Measurements from ENCODE around the gene PACSIN2.
"Not testable (repeated sequence)": the region's sequence is repeated elsewhere in the genome, so short reads cannot be mapped to it uniquely, and the experiment has no call there.

PACSIN2 gene

GRCh38 chr22:43011079-43011478 lies 3.9 kb downstream of the PACSIN2 start:
- DNase-seq (ENCODE audit: low read depth, low spot score): no peak

- DNase-seq (ENCODE audit: low read depth, low spot score): no peak
Observed at GRCh38 chr22:43009444-43009843, 5.5 kb downstream of the PACSIN2 start.

GRCh38 chr22:43008921-43009320 lies 6.0 kb downstream of the PACSIN2 start:
- DNase-seq (ENCODE audit: low read depth, low spot score): no peak

- DNase-seq (ENCODE audit: low read depth, low spot score): no peak
Observed at GRCh38 chr22:43008509-43008908, 6.4 kb downstream of the PACSIN2 start.

- DNase-seq (ENCODE audit: low read depth, low spot score): no peak
Observed at GRCh38 chr22:43007519-43008102, 7.3 kb downstream of the PACSIN2 start.

DNA sequence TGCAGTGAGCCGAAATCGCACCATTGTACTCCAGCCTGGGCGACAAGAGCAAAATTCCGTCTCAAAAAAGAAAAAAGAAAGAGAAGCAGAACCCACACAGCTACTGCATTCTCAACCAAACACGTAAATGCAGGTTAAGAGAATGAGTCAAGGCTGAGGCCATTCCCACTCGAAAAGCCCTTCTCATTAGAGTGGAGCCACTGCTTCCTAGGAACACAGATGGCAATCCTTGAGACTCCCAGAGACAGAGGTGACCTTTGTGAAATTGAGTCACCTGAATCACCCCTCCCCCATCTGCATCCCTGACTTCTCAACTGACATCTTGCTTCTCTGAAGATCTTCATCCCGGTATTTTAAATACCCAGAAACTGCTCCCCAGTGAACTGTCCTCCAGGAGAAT lies 8.2 kb downstream of the PACSIN2 start:
- no peak for DNase-seq (ENCODE audit: low read depth, low spot score)

GRCh38 chr22:43006016-43006505 lies 8.9 kb downstream of the PACSIN2 start:
- DNase-seq (ENCODE audit: low read depth, low spot score): no peak

DNA sequence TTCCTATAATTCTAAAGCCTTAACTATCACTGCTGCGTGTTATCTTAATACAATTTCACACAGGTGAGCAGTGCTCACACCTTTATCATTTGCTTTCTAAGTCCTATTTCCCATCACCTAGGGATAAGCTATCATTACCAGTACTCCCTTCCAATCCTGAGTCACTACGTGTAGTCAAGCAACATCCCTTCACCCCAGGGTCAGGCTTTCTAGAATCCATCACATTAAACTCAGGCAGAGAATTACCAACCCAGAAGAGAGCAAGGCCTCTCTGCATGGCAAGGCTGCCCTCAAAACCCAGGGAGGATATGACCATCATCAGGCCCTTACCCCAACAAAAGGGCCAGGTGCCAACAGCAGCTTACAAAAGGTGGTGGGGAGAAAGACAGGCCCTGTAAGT lies 9.8 kb downstream of the PACSIN2 start:
- DNase-seq (ENCODE audit: low read depth, low spot score): no peak

DNA sequence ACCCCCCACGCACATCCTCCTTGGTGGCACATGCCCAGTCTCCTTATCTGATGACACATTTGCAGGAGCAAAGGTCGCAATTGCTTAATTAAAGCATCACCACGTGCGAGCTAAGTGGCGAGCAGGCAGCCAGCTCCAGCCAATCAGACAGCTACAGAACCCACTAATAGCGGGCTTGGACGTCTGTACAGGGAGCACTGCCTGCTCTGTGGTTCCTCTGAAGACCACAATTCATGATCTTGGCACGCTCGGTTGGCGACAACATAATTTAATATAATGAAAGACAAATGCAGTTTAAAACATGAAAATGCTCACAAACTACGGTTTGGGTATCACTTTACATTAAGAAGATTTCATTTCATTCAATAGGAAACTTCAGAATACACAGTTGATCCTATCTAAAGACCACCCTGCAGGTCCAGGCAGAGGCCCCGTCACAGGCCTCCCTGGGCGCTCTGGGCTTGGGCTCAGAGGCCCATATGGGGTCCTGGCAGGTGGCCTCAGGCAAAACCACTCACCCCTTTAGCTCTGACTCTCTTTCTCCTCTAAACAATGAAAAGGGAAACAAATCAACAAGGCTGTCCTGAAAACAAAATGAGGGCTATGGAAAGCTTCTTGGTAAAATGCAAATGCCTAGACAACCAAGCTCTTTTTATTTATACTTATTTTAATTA lies 10.4 kb downstream of the PACSIN2 start:
- no peak for DNase-seq (ENCODE audit: low read depth, low spot score)

GRCh38 chr22:43002202-43002586 lies 12.8 kb downstream of the PACSIN2 start:
- DNase-seq (ENCODE audit: low read depth, low spot score): no peak

DNA sequence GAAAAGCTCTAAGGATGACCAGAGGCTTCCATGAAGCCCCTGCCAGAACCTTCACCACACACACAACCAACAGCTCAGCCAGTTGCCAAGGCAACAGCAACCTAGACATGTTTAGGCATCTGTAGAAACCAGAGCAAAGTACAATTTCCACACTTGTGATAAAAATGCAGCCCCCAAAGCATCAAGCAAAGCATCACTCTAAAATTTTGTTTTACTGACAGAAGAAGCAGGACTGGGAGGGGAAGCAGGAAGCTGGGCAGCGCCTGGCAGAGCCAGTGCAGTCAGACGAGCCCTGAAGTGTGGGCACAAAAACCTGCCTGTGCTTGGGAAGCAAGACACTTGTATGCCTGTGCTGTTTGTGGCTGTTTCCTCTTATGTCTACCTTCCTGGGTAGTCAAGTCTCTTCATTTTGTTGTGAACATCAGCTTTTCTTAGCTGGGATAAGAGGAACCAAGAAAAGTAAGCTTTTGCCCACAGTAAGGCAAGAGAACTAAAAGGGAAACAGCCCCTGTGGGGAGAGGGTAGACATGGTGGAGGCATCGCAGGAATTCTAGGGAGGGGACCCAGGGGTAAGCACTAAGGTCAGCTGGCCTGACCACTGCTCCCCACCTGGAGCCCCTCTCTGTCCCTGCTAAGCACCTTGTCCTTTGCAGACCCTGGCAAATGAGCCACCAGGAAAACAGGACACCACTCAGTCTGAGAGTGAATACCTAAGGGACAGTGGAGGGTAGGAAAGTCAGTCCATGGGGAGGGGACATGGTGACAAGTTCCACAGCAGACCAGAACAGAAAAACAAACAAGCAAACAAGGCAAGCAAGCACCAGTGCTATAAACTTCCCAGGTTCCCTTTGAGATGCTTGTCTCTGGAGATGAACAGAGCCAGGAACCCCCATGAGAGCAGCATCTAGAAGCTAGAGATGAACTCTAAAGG lies 13.4 kb downstream of the PACSIN2 start:
- no peak for DNase-seq (ENCODE audit: low read depth, low spot score)

DNA sequence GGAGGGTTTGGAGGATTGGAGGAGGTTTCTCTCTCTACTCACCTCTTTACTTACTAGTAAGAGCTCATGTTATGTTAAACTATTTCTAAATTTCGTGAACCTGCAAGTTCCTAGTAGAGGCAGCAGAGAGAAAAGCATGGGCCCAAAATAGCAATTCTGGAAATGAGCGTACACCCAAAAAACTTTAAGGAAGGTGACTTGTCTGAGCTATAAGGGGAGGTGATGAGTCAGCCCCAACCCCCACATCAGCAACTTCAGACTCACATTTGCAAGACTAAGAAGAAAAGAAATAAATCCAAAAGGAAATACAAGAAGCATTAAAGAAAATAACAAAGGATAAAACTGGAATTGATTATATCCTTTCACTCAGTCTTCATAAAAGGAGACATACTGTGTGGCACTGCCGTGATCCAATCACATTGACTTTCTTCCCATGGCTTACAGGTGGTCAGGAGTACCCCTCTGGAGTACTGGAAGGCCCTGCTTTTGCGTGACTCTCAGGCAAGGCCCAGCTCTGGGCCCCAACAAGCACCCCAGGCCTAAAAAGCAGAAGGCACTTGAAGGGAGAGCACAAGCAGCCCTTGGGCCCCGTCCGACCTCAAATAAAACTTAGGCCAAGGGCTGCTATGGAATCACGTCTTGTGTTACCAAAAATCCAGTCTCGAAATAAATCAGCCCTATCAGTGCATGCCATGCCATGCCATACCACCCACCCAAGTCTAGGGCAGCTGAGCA lies 14.3 kb downstream of the PACSIN2 start:
- no peak for DNase-seq (ENCODE audit: low read depth, low spot score)

GRCh38 chr22:42997582-42998090 lies 17.3 kb downstream of the PACSIN2 start:
- no peak for DNase-seq (ENCODE audit: low read depth, low spot score)

DNA sequence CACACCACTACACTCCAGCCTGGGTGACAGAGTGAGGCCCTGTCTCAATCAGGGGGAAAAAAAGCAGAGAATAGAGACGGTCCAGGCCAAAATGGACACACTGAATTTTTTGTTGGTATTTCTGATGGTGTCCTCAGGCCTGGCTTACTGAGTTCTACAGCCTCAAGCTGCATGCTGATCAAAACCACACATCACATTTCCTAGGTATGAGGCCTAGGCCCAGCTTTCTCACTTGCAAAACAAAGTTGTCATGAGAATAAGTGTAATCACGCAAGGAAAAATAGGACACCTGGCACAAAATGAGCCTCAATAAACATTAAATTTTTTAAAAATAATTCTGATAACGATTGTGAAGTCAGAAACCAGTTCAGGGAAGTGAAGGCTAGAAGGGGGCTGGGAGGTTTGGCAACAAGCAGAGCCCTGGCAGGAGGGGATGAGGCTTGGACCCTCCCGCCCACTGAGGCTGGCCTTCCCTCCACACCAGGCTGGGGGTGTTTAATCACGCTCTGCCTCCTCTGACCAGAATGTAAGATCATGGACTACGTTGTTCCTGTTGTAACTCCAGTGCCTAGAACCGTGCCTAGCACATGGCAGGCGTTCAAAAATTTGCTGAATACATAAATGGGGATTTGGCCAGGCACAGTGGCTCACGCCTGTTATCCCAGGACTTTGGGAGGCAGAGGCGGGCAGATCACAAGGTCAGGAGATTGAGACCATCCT lies 18.1 kb downstream of the PACSIN2 start:
- no peak for DNase-seq (ENCODE audit: low read depth, low spot score)

DNA sequence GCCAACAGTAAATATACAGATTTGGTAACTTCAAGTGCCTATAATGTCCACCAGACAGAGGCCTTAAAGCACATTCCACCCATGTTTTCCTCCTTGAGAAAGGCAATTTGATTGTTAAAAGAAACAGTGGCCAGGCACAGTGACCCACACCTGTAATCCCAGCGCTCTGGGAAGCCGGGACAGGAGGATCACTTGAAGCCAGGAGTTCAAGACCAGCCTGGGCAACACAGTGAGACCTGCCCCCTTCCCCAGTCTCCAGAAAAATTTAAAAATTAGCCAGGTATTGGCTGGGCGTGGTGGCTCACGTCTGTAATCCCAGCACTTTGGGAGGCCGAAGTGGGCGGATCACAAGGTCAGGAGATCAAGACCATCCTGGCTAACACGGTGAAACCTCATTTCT lies 19.3 kb downstream of the PACSIN2 start:
- DNase-seq (ENCODE audit: low read depth, low spot score): not testable (repeated sequence)

- DNase-seq (ENCODE audit: low read depth, low spot score): no peak
Observed at GRCh38 chr22:42994917-42995562, 19.9 kb downstream of the PACSIN2 start.

GRCh38 chr22:42994276-42994916 lies 20.6 kb downstream of the PACSIN2 start:
- DNase-seq (ENCODE audit: low read depth, low spot score): no peak

DNA sequence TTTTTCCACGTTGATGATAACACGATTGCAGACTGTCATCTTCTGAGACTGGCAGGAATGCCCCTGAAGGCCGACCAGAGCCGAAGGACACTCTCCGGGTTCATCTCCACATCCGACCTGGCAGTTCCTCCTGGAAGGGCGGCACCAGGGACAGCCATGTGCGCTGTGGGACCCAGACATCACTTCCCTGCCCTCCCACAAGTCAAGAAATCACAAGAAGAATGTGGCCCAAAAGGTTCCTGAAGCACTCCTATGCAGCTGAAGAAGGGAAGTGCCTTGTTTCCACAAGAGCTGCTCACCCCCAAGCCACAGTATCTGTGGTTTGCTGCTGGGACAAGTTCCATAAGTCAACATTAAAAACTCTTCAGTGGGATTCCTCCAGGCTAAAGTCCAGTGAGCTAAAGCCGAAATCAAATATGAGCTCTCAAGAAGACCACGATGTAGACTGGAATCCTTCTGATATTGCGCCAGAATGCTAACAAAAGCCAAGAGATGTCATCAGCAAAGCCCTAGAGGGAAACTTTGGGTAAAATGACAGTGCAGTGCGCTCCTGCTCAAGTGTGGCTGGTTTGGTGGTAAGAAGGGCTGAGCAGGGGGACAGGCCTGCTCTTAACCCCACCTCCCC lies 21.2 kb downstream of the PACSIN2 start:
- DNase-seq (ENCODE audit: low read depth, low spot score): no peak

DNA sequence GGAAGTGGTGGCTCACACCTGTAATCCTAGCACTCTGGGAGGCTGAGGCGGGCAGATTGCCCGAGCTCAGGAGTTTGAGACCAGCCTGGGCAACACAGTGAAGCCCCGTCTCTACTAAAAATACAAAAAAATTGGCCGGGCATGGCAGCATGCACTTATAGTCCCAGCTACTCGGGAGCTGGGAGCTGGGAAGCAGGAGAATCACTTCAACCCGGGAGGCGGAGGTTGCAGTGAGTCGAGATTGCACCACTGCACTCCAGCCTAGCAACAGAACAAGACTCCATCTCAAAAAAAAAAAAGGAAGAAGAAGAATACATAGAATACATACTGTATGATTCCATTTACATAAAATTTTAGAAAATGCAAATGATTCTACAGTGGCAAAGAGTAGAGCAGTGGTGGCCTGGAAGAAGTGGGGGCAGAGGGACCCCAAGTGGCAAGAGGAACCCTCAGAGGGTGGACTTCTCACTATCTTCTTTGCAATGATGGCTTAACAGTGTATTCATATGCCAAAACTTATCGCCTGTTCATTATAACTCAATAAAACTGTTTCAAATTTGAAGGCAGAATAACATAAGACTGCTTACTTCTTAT lies 22.0 kb downstream of the PACSIN2 start:
- no peak for DNase-seq (ENCODE audit: low read depth, low spot score)
